HepG2 (cell line): ENCODE data around the gene C4BPA. TPM values are rescaled to one million over a fixed set of nuclear protein-coding genes. Genes with fewer than 3 reads are reported as not detected.
A peak's percentile ranks its signal among the peaks of the same experiment; 100 is the strongest.

Experiments used
- ATF4 ChIP-seq, 2 experiments: fragments of 450-650 bp in 1 of 2; sonication (generic) in 1 of 2; formaldehyde crosslinking; IDR thresholded peaks; 2 replicates each; pipeline versions ENCODE4 v1.5.0 to v1.8.0; 2020 to 2022; ENCODE audit warnings: mild to moderate bottlenecking in 1 of 2, missing genetic modification reagents in 1 of 2
- ATM ChIP-seq: fragments of 450-650 bp; IDR thresholded peaks from 2 replicates; pipeline ENCODE4 v1.7.1; 2017; ENCODE audit warnings: mild to moderate bottlenecking, borderline replicate concordance
- CEBPB ChIP-seq: IDR thresholded peaks from 2 replicates; pipeline ENCODE4 v1.6.1; 2011; ENCODE audit warnings: low read depth, low read length, improper control_type of control experiment, borderline replicate concordance
- CHD4 ChIP-seq: fragments of 200-600 bp; sonication (generic); IDR thresholded peaks from 2 replicates; pipeline ENCODE4 v1.7.0; 2017; ENCODE audit warnings: mild to moderate bottlenecking, low read length, borderline replicate concordance
- CREB1 ChIP-seq, 2 experiments: fragments of 450-650 bp in 1 of 2; IDR thresholded peaks; 2 replicates each; pipeline ENCODE4 v1.6.1; 2016 to 2017; ENCODE audit warnings: control low read depth in 1 of 2, mild to moderate bottlenecking in 1 of 2, missing compliant biosample characterization in 1 of 2, missing genetic modification characterization in 1 of 2
- ETV5 ChIP-seq: IDR thresholded peaks from 2 replicates; pipeline ENCODE4 v1.6.1; 2018; ENCODE audit warnings: missing biosample characterization, missing genetic modification reagents, inconsistent platforms, borderline replicate concordance
- GZF1 ChIP-seq: sonication (generic); formaldehyde crosslinking; IDR thresholded peaks from 2 replicates; pipeline ENCODE4 v1.5.1; 2020; ENCODE audit warnings: mild to moderate bottlenecking, missing genetic modification reagents
- HOMEZ ChIP-seq: IDR thresholded peaks from 2 replicates; pipeline ENCODE4 v1.6.1; 2016; ENCODE audit warnings: low read depth
- NCOA5 ChIP-seq: sonication (generic); formaldehyde crosslinking; IDR thresholded peaks from 2 replicates; pipeline ENCODE4 v1.4.0; 2020; ENCODE audit warnings: missing genetic modification reagents
- NFYB ChIP-seq: sonication (generic); formaldehyde crosslinking; IDR thresholded peaks from 2 replicates; pipeline ENCODE4 v1.4.0; 2020; ENCODE audit warnings: missing genetic modification reagents
- REPIN1 ChIP-seq: sonication (generic); formaldehyde crosslinking; IDR thresholded peaks from 2 replicates; pipeline ENCODE4 v1.8.0; 2022; ENCODE audit warnings: missing genetic modification reagents, low read depth, mild to moderate bottlenecking, borderline replicate concordance
- SMAD3 ChIP-seq: sonication (generic); formaldehyde crosslinking; IDR thresholded peaks from 2 replicates; pipeline ENCODE4 v1.4.0; 2020; ENCODE audit warnings: missing genetic modification reagents
- SOX5 ChIP-seq: IDR thresholded peaks from 2 replicates; pipeline ENCODE4 v1.6.1; 2016; ENCODE audit warnings: borderline replicate concordance
- SOX6 ChIP-seq, 2 experiments: fragments of 450-650 bp in 1 of 2; sonication (generic) in 1 of 2; formaldehyde crosslinking in 1 of 2; IDR thresholded peaks; 2 replicates each; pipeline versions ENCODE4 v1.4.0 to v1.6.1; 2017 to 2020; ENCODE audit warnings: antibody characterized with exemption in 1 of 2, mild to moderate bottlenecking in 1 of 2, missing genetic modification reagents in 1 of 2
- TP53 ChIP-seq: sonication (generic); formaldehyde crosslinking; conservative IDR thresholded peaks from 2 replicates; pipeline ENCODE4 v1.4.0; 2020; ENCODE audit warnings: missing genetic modification reagents
- ZNF121 ChIP-seq: sonication (generic); formaldehyde crosslinking; IDR thresholded peaks from 2 replicates; pipeline ENCODE4 v1.5.0; 2020; ENCODE audit warnings: mild to moderate bottlenecking, missing genetic modification reagents
- ZNF446 ChIP-seq: sonication (generic); formaldehyde crosslinking; IDR thresholded peaks from 2 replicates; pipeline ENCODE4 v1.5.0; 2020; ENCODE audit warnings: mild to moderate bottlenecking, missing genetic modification reagents
- ZNF552 ChIP-seq: sonication (generic); formaldehyde crosslinking; IDR thresholded peaks from 2 replicates; pipeline ENCODE4 v1.9.0; 2022; ENCODE audit warnings: missing genetic modification reagents, mild to moderate bottlenecking, borderline replicate concordance
- ZNF605 ChIP-seq: sonication (generic); formaldehyde crosslinking; IDR thresholded peaks from 2 replicates; pipeline ENCODE4 v1.8.0; 2022; ENCODE audit warnings: mild to moderate bottlenecking, missing genetic modification reagents
- ZNF614 ChIP-seq: IDR thresholded peaks from 2 replicates; pipeline ENCODE4 v1.6.1; 2018; ENCODE audit warnings: missing biosample characterization, missing genetic modification reagents, inconsistent platforms, borderline replicate concordance
- polyA plus RNA-seq, 8 experiments: library from polyadenylated mRNA; depleted of rRNA in 3 of 8; stranded (reverse) in 7 of 8; unstranded in 1 of 8; fragments of >200 nt; fragmentation: Illumina TruSeq in 4 of 8; extraction: Trizol in 4 of 8; gene quantifications; 2 replicates each; pipeline versions ENCODE4 v1.2.1 to v1.2.3, GENCODE V29; 2011 to 2016; ENCODE audit warnings: low read depth in 4 of 8, missing spikeins in 1 of 8, mixed read lengths in 1 of 8; ENCODE audit not compliant: insufficient read depth in 1 of 8
- total RNA-seq, 5 experiments: library from RNA; depleted of rRNA; stranded (reverse); fragments of >200 nt; fragmentation: Illumina TruSeq; extraction: Trizol; gene quantifications; 2 replicates each; pipeline ENCODE4 v1.2.3, GENCODE V29; 2016; ENCODE audit warnings: low read depth in 1 of 5
- TF ChIP-seq, protein P1 (sequence below): sonication (generic); formaldehyde crosslinking; IDR thresholded peaks from 2 replicates; pipeline ENCODE4 v1.4.0; 2020; ENCODE audit warnings: missing genetic modification reagents, borderline replicate concordance
- TF ChIP-seq, protein P2 (sequence below), 2 experiments: sonication (generic) in 1 of 2; formaldehyde crosslinking in 1 of 2; IDR thresholded peaks; 2 replicates each; pipeline versions ENCODE4 v1.4.0 to v1.6.1; 2018 to 2020; ENCODE audit warnings: missing genetic modification reagents in 2 of 2, borderline replicate concordance in 1 of 2, low read depth in 1 of 2, mild to moderate bottlenecking in 1 of 2, missing biosample characterization in 1 of 2

C4BPA gene
- total and polyA plus RNA-seq, 2 of the 13 experiments (the other 11 are each of a cell fraction or from before 2014, with no cell fraction given), result 32.1 to 60.1 TPM

GRCh38 chr1:207084701-207085180 lies 19.3 kb upstream of the C4BPA start (continued):
- TF ChIP-seq, protein P1, sequence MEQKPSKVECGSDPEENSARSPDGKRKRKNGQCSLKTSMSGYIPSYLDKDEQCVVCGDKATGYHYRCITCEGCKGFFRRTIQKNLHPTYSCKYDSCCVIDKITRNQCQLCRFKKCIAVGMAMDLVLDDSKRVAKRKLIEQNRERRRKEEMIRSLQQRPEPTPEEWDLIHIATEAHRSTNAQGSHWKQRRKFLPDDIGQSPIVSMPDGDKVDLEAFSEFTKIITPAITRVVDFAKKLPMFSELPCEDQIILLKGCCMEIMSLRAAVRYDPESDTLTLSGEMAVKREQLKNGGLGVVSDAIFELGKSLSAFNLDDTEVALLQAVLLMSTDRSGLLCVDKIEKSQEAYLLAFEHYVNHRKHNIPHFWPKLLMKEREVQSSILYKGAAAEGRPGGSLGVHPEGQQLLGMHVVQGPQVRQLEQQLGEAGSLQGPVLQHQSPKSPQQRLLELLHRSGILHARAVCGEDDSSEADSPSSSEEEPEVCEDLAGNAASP (CRISPR knock-in tag), result 0 out of 2 replicates have a peak, but pooled peaks have one; percentile 33
- TF ChIP-seq NCOA5 (CRISPR knock-in tag), result no peak
- TF ChIP-seq, protein P2, sequence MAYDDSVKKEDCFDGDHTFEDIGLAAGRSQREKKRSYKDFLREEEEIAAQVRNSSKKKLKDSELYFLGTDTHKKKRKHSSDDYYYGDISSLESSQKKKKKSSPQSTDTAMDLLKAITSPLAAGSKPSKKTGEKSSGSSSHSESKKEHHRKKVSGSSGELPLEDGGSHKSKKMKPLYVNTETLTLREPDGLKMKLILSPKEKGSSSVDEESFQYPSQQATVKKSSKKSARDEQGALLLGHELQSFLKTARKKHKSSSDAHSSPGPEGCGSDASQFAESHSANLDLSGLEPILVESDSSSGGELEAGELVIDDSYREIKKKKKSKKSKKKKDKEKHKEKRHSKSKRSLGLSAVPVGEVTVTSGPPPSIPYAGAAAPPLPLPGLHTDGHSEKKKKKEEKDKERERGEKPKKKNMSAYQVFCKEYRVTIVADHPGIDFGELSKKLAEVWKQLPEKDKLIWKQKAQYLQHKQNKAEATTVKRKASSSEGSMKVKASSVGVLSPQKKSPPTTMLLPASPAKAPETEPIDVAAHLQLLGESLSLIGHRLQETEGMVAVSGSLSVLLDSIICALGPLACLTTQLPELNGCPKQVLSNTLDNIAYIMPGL (CRISPR knock-in tag; IDR thresholded peaks at IDR 0.05; ENCODE audit: borderline replicate concordance in 1 of 2, low read depth in 1 of 2), result 0 out of 4 replicates have a peak, but pooled peaks of 1 of the 2 experiments have one; percentile 64
- no peak for TF ChIP-seq SOX6 (IDR thresholded peaks at IDR 0.05)
- no peak for TF ChIP-seq SOX6 (CRISPR knock-in tag; IDR thresholded peaks at IDR 0.05)
- TF ChIP-seq CHD4, result no peak
- no peak for TF ChIP-seq HOMEZ (CRISPR knock-in tag)
- no peak for TF ChIP-seq ZNF614 (CRISPR knock-in tag)
- no peak for TF ChIP-seq TP53
- TF ChIP-seq ETV5 (CRISPR knock-in tag), result no peak
- no peak for TF ChIP-seq ATM
- no peak for TF ChIP-seq GZF1 (CRISPR knock-in tag)
- TF ChIP-seq ZNF552 (CRISPR knock-in tag), result no peak
- TF ChIP-seq ZNF605, result no peak
- TF ChIP-seq SMAD3 (CRISPR knock-in tag), result 0 out of 2 replicates have a peak, but pooled peaks have one; percentile 26
- no peak for TF ChIP-seq NFYB
- TF ChIP-seq SOX5 (CRISPR knock-in tag), result 0 out of 2 replicates have a peak, but pooled peaks have one; percentile 15
- no peak for TF ChIP-seq ZNF446
- TF ChIP-seq CEBPB, result no peak
- no peak for TF ChIP-seq CREB1 (IDR thresholded peaks at IDR 0.05)
- 0 out of 2 replicates have a peak, but pooled peaks have one; percentile 20 for TF ChIP-seq CREB1 (CRISPR knock-in tag; IDR thresholded peaks at IDR 0.05)
- TF ChIP-seq ZNF121 (CRISPR knock-in tag), result no peak
- 0 out of 2 replicates have a peak, but pooled peaks have one; percentile 32 for TF ChIP-seq REPIN1 (CRISPR knock-in tag)
- TF ChIP-seq ATF4 (CRISPR knock-in tag; IDR thresholded peaks at IDR 0.05), result no peak
